Activated T-helper 2 cell treated with anti-CD3 and anti-CD28 coated beads, Interferon-gamma antibody, Interleukin-2, Interleukin-4, amounts not matched to agents 10 μg/mL and 5 μg/mL and 100 μg/mL, durations not matched to agents 14 hours and 24 hours and 36 hours (primary cell): ENCODE results near the gene CSTF3. TPM values are rescaled to one million over a fixed set of nuclear protein-coding genes. Genes with fewer than 3 reads are reported as not detected.

Experiments used
- DNase-seq: peaks from one replicate; pipeline ENCODE4 v3.0.0; 2021; ENCODE audit warnings: low spot score
- H3K27ac Mint-ChIP-seq: one replicate; pipeline ENCODE4 v1.8.0; 2021; ENCODE audit warnings: mixed read lengths
- H3K27me3 Mint-ChIP-seq: one replicate; pipeline ENCODE4 v1.8.0; 2021; ENCODE audit warnings: low read depth, mixed read lengths
- H3K36me3 Mint-ChIP-seq: one replicate; pipeline ENCODE4 v1.8.0; 2021; ENCODE audit warnings: low read depth, mixed read lengths
- H3K4me1 Mint-ChIP-seq: one replicate; pipeline ENCODE4 v1.8.0; 2021; ENCODE audit warnings: low read depth, mixed read lengths
- H3K4me3 Mint-ChIP-seq: one replicate; pipeline ENCODE4 v1.8.0; 2021; ENCODE audit warnings: low read depth, mild to moderate bottlenecking, moderate library complexity, mixed read lengths
- H3K9me3 Mint-ChIP-seq: one replicate; pipeline ENCODE4 v1.8.0; 2021; ENCODE audit warnings: mixed read lengths
- intact Hi-C: fragments of 100-400 bp; cut with micrococcal nuclease; formaldehyde crosslinking; loops from one replicate; pipeline ENCODE4 v1.15.1; 2023
- total RNA-seq: library from RNA; stranded (reverse); gene quantifications from 2 replicates; pipeline ENCODE4 v1.2.3, GENCODE V29; 2022

Gene CSTF3
- total RNA-seq, 1 donor from 2014 or later = 38.6 TPM

DNA sequence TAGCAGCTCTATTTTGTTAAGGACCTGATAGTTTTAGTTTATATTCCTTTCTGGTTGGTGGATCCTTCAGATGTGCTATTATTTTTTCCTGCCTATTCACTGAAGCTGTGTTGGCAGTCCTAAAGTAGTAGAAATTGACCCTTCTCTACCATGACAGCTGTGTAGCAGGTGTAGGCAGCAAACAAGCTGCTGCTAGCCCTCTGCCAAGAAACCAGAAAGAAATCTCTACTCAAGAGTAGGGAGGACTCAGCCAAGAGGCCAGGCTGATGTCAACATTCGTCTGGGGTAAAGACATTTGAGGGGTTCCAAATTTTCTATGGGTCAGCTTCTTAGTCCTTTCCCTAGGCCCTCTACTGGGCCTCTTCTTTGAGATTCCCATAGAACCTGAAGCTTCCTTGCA lies 51.2 kb downstream of the CSTF3 start:
- DNase-seq = no peak
- no peaks in the 10 kb centered on the region for H3K27me3 Mint-ChIP-seq
- H3K4me3 Mint-ChIP-seq = no peak overlapping the region
- H3K9me3 Mint-ChIP-seq = no peaks in the 10 kb centered on the region
- no peaks in the 10 kb centered on the region for H3K4me1 Mint-ChIP-seq
- no peak overlapping the region for H3K27ac Mint-ChIP-seq
- intact Hi-C loops = no loop called here
- H3K36me3 Mint-ChIP-seq = peaks cover 12% of the 10 kb centered on the region

DNA sequence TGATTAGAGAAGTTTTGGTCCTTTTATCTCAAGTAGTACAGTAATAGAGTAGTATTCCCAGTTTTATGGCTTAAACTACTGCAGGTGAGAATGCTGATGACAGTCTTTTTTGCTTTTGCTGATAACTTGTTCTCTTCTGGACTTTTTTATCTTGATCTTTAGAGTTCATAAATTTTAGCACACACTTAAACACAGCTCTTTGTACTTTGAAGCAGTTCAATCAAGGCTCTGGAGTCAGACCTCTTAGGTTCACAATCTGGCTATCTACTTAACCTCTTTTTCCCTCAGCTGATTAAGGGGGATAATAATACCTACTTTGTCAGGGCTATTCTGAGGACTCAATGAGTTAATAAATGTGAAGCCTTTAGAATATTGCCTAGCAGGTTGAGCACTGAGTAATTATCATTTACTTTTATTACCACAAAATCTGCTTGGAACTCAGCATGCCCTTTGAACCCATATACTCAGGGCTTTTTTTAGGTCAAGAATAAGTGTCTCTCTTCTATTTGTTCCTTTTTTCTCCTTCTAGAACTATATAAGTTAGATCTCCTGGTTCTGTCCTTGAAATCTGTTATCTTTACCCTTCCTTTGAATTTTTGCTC lies 51.9 kb downstream of the CSTF3 start:
- Mint-ChIP-seq H3K4me3 (no peak overlapping the region), H3K36me3 (peaks cover 15% of the 10 kb centered on the region), H3K9me3 (no peaks in the 10 kb centered on the region), H3K27ac (no peak overlapping the region), H3K4me1 (no peaks in the 10 kb centered on the region), H3K27me3 (no peaks in the 10 kb centered on the region)
- DNase-seq = no peak
- intact Hi-C loops = no loop called here

DNA sequence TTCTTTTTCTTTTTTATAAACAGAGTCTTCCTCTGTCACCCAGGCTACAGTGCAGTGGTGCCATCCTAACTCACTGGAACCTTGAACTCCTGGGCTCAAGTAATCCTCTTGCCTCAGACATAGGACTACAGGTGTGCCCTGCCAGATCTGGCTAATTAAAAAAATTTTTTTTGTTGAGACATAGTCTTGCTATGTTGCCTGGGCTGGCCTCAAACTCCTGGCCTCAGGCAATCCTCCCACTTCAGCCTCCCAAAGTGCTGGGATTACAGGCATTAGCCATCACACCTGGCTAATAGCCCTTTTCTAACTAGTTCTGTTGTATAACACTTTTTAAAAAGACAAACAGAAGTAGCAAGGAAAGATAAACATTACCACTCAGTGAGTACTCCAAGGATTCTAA lies 57.4 kb downstream of the CSTF3 start:
- H3K4me1 Mint-ChIP-seq = no peaks in the 10 kb centered on the region
- intact Hi-C loops = no loop called here
- H3K36me3 Mint-ChIP-seq = peaks cover 41% of the 10 kb centered on the region
- H3K27ac Mint-ChIP-seq = no peak overlapping the region
- no peak for DNase-seq
- no peaks in the 10 kb centered on the region for H3K27me3 Mint-ChIP-seq
- no peak overlapping the region for H3K4me3 Mint-ChIP-seq
- no peaks in the 10 kb centered on the region for H3K9me3 Mint-ChIP-seq

DNA sequence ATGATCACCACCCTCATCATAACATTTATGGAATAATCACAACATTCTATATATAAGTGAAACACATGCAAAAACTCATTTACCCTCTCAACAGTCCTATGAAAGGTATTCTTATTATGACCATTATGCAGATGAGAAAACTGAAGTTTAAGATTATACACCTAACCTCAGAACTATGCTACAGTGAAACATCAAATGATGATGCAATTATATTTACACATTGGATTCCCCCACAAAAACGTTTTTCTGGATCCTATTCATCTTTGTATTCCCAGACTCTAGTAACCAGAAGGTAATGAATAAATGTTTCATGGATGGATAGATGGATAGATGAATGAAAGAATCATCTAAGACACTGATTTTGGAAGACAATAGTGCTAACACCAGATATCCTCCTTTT lies 67.1 kb downstream of the CSTF3 start:
- no peak overlapping the region for H3K27ac Mint-ChIP-seq
- no peaks in the 10 kb centered on the region for H3K4me1 Mint-ChIP-seq
- no peak for DNase-seq
- H3K27me3 Mint-ChIP-seq = no peaks in the 10 kb centered on the region
- peaks cover 51% of the 10 kb centered on the region for H3K36me3 Mint-ChIP-seq
- H3K9me3 Mint-ChIP-seq = no peaks in the 10 kb centered on the region
- intact Hi-C loops = no loop called here
- no peak overlapping the region for H3K4me3 Mint-ChIP-seq

DNA sequence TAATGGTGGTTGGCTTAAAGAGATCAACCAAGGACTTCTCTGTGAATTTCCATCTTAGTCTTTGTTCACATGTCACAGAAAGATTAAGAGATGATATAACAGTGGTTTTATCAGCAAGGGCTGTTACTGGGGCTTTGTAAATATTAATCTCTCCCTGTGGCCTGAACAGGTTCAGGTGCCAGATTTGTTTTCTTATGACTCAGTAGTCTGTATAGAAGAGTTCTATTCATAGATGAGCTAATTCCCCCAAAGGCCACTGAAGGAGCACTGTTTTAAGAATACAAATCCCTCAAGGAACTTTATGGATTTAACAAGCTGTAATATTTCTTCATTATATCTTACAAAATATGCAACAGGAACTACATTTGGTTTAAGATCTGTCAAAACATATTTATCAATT lies 71.5 kb downstream of the CSTF3 start:
- DNase-seq = no peak
- H3K4me1 Mint-ChIP-seq = no peaks in the 10 kb centered on the region
- H3K9me3 Mint-ChIP-seq = no peaks in the 10 kb centered on the region
- H3K27me3 Mint-ChIP-seq = no peaks in the 10 kb centered on the region
- intact Hi-C loops = no loop called here
- H3K4me3 Mint-ChIP-seq = no peak overlapping the region
- peaks cover 51% of the 10 kb centered on the region for H3K36me3 Mint-ChIP-seq
- H3K27ac Mint-ChIP-seq = no peak overlapping the region

DNA sequence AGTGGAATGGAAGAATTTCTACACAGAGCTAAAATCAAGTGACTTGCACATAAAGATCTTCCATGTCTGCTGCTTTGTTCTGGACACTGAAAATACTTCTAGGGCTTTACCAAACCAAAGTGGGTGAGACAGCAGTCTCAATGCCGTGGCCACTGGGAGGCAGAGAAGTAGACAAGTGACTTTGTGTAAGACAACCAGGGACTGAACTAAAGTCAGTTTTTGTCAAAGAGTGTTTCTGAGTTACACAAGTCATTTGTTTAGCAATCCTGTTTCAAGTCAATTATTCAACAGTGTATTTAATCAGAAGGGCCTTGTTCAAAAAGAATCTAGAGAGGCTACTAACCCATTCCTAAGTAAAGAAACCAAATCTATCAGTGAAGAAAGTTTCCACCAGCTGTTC lies 75.3 kb downstream of the CSTF3 start:
- H3K36me3 Mint-ChIP-seq = peaks cover 66% of the 10 kb centered on the region
- H3K4me1 Mint-ChIP-seq = no peaks in the 10 kb centered on the region
- H3K4me3 Mint-ChIP-seq = no peak overlapping the region
- intact Hi-C loops = no loop called here
- no peaks in the 10 kb centered on the region for H3K27me3 Mint-ChIP-seq
- no peak for DNase-seq
- H3K27ac Mint-ChIP-seq = no peak overlapping the region
- H3K9me3 Mint-ChIP-seq = no peaks in the 10 kb centered on the region

DNA sequence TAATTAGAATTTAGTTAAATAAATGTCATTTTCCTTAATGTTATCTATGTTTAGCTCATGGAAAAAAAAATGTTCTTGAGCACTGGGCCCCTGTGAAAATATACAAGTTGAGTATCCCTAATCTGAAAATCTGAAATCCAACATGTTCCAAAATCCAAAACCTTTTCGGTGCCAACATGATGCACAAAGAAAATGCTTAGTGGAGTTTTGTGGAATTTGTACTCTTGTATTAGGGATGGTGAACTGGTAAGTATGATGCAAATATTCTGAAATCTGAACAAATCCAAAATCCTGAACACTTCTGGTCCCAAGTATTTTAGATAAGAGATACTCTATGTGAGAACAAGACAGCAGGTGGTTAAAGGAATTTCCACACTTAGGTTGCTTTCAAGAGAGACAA lies 77.4 kb downstream of the CSTF3 start:
- intact Hi-C loops = no loop called here
- Mint-ChIP-seq H3K9me3 (no peaks in the 10 kb centered on the region), H3K36me3 (peaks cover 59% of the 10 kb centered on the region), H3K27ac (no peak overlapping the region), H3K27me3 (no peaks in the 10 kb centered on the region), H3K4me3 (no peak overlapping the region), H3K4me1 (no peaks in the 10 kb centered on the region)
- DNase-seq = no peak

DNA sequence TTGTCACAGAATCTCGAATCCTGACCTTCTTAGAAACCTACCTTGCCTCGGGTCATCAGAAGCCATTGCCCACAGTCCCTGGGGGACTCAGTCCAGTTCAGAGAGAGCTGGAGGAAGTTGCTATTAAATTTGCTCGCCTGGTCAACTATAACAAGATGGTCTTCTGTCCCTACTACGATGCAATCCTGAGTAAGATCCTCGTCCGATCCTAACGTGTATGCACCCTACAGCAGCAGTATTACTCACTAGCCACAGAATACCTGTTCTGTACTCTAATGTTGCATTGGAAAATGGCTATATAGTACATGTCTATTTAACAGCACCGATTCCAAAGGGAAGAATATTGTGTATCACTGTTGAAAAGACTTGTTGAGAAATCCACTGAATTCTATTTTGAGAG lies 88.8 kb downstream of the CSTF3 start:
- Mint-ChIP-seq H3K4me3 (no peak overlapping the region), H3K27me3 (no peaks in the 10 kb centered on the region), H3K27ac (no peak overlapping the region), H3K36me3 (peaks cover 54% of the 10 kb centered on the region), H3K9me3 (no peaks in the 10 kb centered on the region), H3K4me1 (no peaks in the 10 kb centered on the region)
- no peak for DNase-seq
- intact Hi-C loops = no loop called here

DNA sequence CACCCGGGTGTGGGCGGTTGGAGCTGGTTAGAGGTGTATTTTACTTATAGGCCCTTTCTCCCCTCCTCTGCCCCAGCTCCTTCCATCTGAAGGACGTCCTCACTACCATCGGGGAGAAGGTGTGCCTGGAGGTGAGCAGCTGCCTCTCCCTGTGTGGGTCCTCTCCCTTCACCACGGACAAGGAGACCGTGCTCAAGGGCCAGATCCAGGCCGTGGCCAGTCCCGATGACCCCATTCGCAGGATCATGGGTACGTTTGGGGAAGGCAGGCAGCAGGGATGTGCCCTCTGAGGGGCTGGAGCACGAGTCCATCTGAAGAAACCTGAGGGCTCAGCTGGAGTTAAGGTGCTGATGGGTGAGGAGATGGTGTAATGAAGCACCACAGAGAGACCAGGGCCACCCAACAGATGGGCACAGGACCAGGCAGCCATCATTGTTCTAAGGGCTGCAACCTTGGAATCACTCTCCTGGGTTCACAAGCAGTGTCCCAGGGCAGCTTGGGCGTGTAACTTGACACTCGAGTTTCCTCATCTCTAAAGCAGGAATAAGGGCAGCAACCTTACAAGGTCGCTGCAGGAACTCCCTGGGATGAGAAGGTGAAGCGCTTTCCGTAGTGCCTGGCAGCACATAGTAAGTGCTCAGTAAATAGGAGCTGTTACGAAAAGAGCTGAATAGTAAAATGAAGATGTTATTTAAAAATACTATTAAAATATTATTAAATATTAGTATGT lies 92.5 kb downstream of the CSTF3 start:
- intact Hi-C loops = no loop called here

DNA sequence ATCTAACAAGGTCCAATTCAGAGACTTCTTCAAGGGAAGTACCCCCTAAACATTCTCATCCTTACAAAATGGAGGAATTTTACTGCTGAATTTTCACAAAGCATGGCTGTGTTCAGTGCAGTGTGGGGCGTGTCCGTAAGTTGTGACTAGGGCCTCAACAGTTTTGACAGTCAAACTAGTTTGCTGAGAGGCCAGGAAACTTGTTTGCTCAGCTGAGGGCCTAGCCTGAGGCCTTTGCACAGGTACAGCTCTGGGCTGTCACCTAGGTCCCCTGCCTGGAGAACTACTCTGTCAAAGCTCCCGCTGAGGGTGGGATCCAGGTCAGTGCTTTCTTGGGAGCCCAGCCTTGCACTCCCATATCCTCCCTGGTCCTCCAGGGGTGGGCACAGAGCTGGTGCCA lies 94.0 kb downstream of the CSTF3 start:
- H3K36me3 Mint-ChIP-seq = peaks cover 48% of the 10 kb centered on the region
- H3K4me1 Mint-ChIP-seq = peaks cover 30% of the 10 kb centered on the region
- H3K9me3 Mint-ChIP-seq = no peaks in the 10 kb centered on the region
- no peak for DNase-seq
- H3K4me3 Mint-ChIP-seq = no peak overlapping the region
- no peak overlapping the region for H3K27ac Mint-ChIP-seq
- H3K27me3 Mint-ChIP-seq = no peaks in the 10 kb centered on the region
- intact Hi-C loops = no loop called here

More for the DNA sequence above, 92.5 kb downstream of the CSTF3 start:
- H3K9me3 Mint-ChIP-seq = no peaks in the 10 kb centered on the region
- DNase-seq = no peak
- H3K4me1 Mint-ChIP-seq = peaks cover 17% of the 10 kb centered on the region
- no peaks in the 10 kb centered on the region for H3K27me3 Mint-ChIP-seq
- no peak overlapping the region for H3K4me3 Mint-ChIP-seq
- peaks cover 49% of the 10 kb centered on the region for H3K36me3 Mint-ChIP-seq
- no peak overlapping the region for H3K27ac Mint-ChIP-seq

DNA sequence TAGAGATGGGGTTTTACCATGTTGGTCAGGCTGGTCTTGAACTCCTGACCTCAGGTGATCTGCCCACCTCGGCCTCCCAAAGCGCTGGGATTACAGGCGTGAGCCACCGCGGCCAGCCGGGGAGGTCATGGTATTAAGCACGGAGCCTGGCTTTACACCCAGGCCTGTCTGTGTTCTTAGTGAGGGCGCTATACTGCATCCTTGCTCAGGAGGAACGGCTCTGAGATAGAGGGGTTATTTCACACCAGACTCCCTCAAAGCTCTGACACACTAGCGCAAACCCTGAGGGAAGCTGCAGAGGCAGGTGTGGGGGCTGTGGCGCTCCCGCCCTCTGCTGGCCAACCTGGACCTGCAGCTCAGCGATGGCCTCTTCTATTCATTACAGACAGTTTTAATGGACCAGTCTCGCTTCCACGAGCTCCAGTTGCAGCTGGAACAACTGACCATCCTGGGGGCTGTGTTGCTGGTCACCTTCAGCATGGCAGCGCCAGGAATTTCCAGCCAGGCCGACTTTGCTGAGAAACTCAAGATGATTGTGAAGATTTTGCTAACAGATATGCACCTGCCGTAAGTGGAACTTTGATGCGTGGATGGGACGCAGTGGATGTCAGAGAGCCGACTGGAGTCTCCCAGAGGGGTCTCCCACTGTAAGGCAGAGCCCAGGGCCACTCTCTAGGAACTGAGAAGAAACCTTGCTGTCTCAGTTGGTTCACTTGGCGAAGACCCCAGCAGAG lies 95.7 kb downstream of the CSTF3 start:
- Mint-ChIP-seq H3K36me3 (peaks cover 50% of the 10 kb centered on the region), H3K27me3 (no peaks in the 10 kb centered on the region), H3K9me3 (no peaks in the 10 kb centered on the region), H3K27ac (no peak overlapping the region), H3K4me3 (no peak overlapping the region), H3K4me1 (peaks cover 38% of the 10 kb centered on the region)
- intact Hi-C loops = loop anchor here (1.0 kb wide), 1 partner anchor 105 kb away; no protein-coding TSS in a partner anchor
- peak; percentile 54 for DNase-seq

DNA sequence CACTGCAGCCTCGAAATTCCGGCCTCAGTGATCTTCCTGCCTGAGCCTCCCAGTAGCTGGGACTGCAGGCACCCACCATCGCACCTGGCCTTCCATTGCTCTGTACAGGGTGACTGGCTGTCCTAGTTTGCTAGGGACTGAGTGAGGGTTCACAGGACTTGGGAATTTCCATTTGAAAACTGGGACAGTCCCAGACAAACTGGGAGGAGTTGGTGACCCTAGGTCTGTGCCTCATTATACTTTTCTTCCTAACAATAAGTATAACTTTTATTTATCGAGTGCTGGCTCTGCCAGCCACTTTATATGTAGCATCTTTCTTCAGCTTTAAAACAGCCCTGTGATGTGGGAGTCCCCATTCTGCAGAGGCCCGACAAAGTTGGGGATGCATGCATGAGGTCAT lies 96.4 kb downstream of the CSTF3 start:
- H3K4me3 Mint-ChIP-seq = no peak overlapping the region
- peaks cover 39% of the 10 kb centered on the region for H3K4me1 Mint-ChIP-seq
- intact Hi-C loops = loop anchor here (1.0 to 5.0 kb wide), 2 partner anchors 105 to 243 kb away; no protein-coding TSS in a partner anchor
- no peaks in the 10 kb centered on the region for H3K9me3 Mint-ChIP-seq
- no peak for DNase-seq
- H3K36me3 Mint-ChIP-seq = peaks cover 58% of the 10 kb centered on the region
- peak overlapping the region; percentile 41 for H3K27ac Mint-ChIP-seq
- no peaks in the 10 kb centered on the region for H3K27me3 Mint-ChIP-seq
